ENCODE data around the gene ATP8A1.
A peak's percentile ranks its signal among the peaks of the same experiment; 100 is the strongest.

The ATP8A1 gene

GRCh38 chr4:42458657-42459056 is 198.2 kb downstream of the ATP8A1 start:
- DNase-seq: no peak

- no peak for DNase-seq
Measured at GRCh38 chr4:42454755-42455420, 202.0 kb downstream of the ATP8A1 start.

- DNase-seq: no peak
Measured at GRCh38 chr4:42453612-42454011, 203.3 kb downstream of the ATP8A1 start.

- DNase-seq: peak; percentile 56
Measured at GRCh38 chr4:42452823-42453222, 204.1 kb downstream of the ATP8A1 start.

- no peak for DNase-seq
Measured at GRCh38 chr4:42446823-42447222, 210.1 kb downstream of the ATP8A1 start.

- no peak for DNase-seq
Measured at GRCh38 chr4:42445038-42445437, 211.9 kb downstream of the ATP8A1 start.

- DNase-seq: no peak
Measured at GRCh38 chr4:42442601-42443000, 214.3 kb downstream of the ATP8A1 start.

- DNase-seq: no peak
Measured at GRCh38 chr4:42440083-42440482, 216.8 kb downstream of the ATP8A1 start.

GRCh38 chr4:42436928-42437565 is 219.9 kb downstream of the ATP8A1 start:
- no peak for DNase-seq

- DNase-seq: no peak
Measured at GRCh38 chr4:42428036-42428435, 228.9 kb downstream of the ATP8A1 start.

- DNase-seq: no peak
Measured at GRCh38 chr4:42425146-42426065, 231.5 kb downstream of the ATP8A1 start.

- DNase-seq: no peak
Measured at GRCh38 chr4:42420140-42420539, 236.8 kb downstream of the ATP8A1 start.

- DNase-seq: no peak
Measured at GRCh38 chr4:42417550-42417949, 239.4 kb downstream of the ATP8A1 start.

- DNase-seq: no peak
Measured at GRCh38 chr4:42416017-42416416, 240.9 kb downstream of the ATP8A1 start.

- no peak for DNase-seq
Measured at GRCh38 chr4:42415281-42415680, 241.6 kb downstream of the ATP8A1 start.

GRCh38 chr4:42412251-42412650 is 244.7 kb downstream of the ATP8A1 start:
- DNase-seq: no peak

- no peak for DNase-seq
Measured at GRCh38 chr4:42411803-42412202, 245.1 kb downstream of the ATP8A1 start.

- no peak for DNase-seq
Measured at GRCh38 chr4:42410446-42410845, 246.5 kb downstream of the ATP8A1 start.

GRCh38 chr4:42404001-42404400 is 252.9 kb downstream of the ATP8A1 start:
- no peak for DNase-seq

- no peak for DNase-seq
Measured at GRCh38 chr4:42401171-42401570, 255.7 kb downstream of the ATP8A1 start.

GRCh38 chr4:42399393-42399792 is 257.5 kb downstream of the ATP8A1 start:
- DNase-seq: peak; percentile 37

- DNase-seq: peak; percentile 52
Measured at GRCh38 chr4:42398871-42399331, 258.0 kb downstream of the ATP8A1 start.

GRCh38 chr4:42398171-42398870 is 258.6 kb downstream of the ATP8A1 start:
- peak; percentile 79 for DNase-seq

Measured in eye (tissue), 1 donor.